ENCODE results near the gene ZNF860.

GRCh38 chr3:31936420-31937060, 45.0 kb upstream of the ZNF860 start:
- TF ChIP-seq, protein P1, sequence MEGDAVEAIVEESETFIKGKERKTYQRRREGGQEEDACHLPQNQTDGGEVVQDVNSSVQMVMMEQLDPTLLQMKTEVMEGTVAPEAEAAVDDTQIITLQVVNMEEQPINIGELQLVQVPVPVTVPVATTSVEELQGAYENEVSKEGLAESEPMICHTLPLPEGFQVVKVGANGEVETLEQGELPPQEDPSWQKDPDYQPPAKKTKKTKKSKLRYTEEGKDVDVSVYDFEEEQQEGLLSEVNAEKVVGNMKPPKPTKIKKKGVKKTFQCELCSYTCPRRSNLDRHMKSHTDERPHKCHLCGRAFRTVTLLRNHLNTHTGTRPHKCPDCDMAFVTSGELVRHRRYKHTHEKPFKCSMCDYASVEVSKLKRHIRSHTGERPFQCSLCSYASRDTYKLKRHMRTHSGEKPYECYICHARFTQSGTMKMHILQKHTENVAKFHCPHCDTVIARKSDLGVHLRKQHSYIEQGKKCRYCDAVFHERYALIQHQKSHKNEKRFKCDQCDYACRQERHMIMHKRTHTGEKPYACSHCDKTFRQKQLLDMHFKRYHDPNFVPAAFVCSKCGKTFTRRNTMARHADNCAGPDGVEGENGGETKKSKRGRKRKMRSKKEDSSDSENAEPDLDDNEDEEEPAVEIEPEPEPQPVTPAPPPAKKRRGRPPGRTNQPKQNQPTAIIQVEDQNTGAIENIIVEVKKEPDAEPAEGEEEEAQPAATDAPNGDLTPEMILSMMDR (IDR thresholded peaks at IDR 0.05; ENCODE audit: extremely low read depth in 1 of 2, insufficient read depth in 1 of 2, low read depth in 1 of 2, low read length in 2 of 2), result no peak
- TF ChIP-seq EZH2 (IDR thresholded peaks at IDR 0.05; ENCODE audit: borderline replicate concordance, low read depth, low read length, severe bottlenecking) (no peak), POLR2A (IDR thresholded peaks at IDR 0.05; ENCODE audit: low read depth, low read length) (no peak), JUN (IDR thresholded peaks at IDR 0.05; ENCODE audit: borderline replicate concordance, insufficient read depth, insufficient read length, low read depth) (no peak), GATA2 (IDR thresholded peaks at IDR 0.05; ENCODE audit: insufficient read depth, insufficient read length, low read depth, low read length) (no peak), POLR2AphosphoS5 (IDR thresholded peaks at IDR 0.05; ENCODE audit: insufficient read depth, low read depth, low read length) (no peak), FOS (IDR thresholded peaks at IDR 0.05; ENCODE audit: borderline replicate concordance, insufficient read depth, low read length) (no peak), MYC (IDR thresholded peaks at IDR 0.05; ENCODE audit: low read depth, low read length) (no peak)
- TF ChIP-seq, protein P2, sequence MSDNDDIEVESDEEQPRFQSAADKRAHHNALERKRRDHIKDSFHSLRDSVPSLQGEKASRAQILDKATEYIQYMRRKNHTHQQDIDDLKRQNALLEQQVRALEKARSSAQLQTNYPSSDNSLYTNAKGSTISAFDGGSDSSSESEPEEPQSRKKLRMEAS (IDR thresholded peaks at IDR 0.05; ENCODE audit: insufficient read depth, insufficient read length), result no peak

Measured in endothelial cell of umbilical vein (primary cell).